HCT116 (cell line): ENCODE measurements around the gene ZBTB7B. TPM values are rescaled to one million over a fixed set of nuclear protein-coding genes. Genes with fewer than 3 reads are reported as not detected.

Experiments used
- ATAC-seq: fragments of 200-7000 bp; cut with Tn5 transposase; 2 replicates; pipeline ENCODE4 v1.9.1; 2020; ENCODE audit warnings: mild to moderate bottlenecking, moderate library complexity
- BruUV-seq: library from RNA; stranded (reverse); fragments of 400-500 nt; replicated peaks from 2 replicates; lab custom pipeline; 2021; lab: Mats Ljungman, UMichigan
- CTCF ChIA-PET: fragments of 300-600 bp; sonication (Branson Sonifier 250); formaldehyde crosslinking; loops from one replicate; lab custom pipeline; 2021; ENCODE audit warnings: antibody characterized with exemption; lab: Charles Lee
- POLR2A ChIA-PET: fragments of 300-600, 350-600 bp; sonication (Branson Sonifier 250); formaldehyde crosslinking; loops from one replicate; lab custom pipeline; 2021; ENCODE audit warnings: antibody characterized with exemption; lab: Charles Lee
- RAD21 ChIA-PET, 2 experiments: fragments of 300-600 bp; sonication (Branson Sonifier 250); formaldehyde crosslinking; loops; one replicate each; lab custom pipeline; 2023; ENCODE audit warnings: low total read pairs in 2 of 2; ENCODE audit not compliant: uncharacterized antibody in 2 of 2, unreplicated experiment in 2 of 2, low non-redundant PET in 1 of 2; lab: Charles Lee
- DNase-seq: peaks from one replicate; pipeline ENCODE4 v3.0.0-alpha.2; 2010; ENCODE audit warnings: low read depth, low spot score
- H2AFZ ChIP-seq: fragments of 200-600 bp; shearing (Covaris generic), sonication (generic); 2 replicates; pipeline ENCODE4 v1.6.1; 2017; ENCODE audit warnings: low read depth, mixed run types, mixed read lengths, antibody characterized with exemption, low read length; ENCODE audit not compliant: poor library complexity, severe bottlenecking
- H3K27ac ChIP-seq: 2 replicates; pipeline ENCODE4 v1.5.1; 2012; ENCODE audit warnings: low read depth, low read length
- H3K27me3 ChIP-seq: fragments of 200-600 bp; sonication (generic); 2 replicates; pipeline ENCODE4 v1.6.1; 2016; ENCODE audit warnings: mixed run types, low read length, mixed read lengths; ENCODE audit not compliant: insufficient read depth
- H3K36me3 ChIP-seq, 2 experiments: fragments of 200-500 bp in 1 of 2; fragments of 200-600 bp in 1 of 2; sonication (Bioruptor generic) in 1 of 2; sonication (generic) in 1 of 2; 2 replicates each; pipeline versions ENCODE4 v1.5.1 to v1.6.1; 2014 to 2016; ENCODE audit warnings: low read length in 2 of 2, inconsistent platforms in 1 of 2, mixed read lengths in 1 of 2, mixed run types in 1 of 2; ENCODE audit not compliant: insufficient read depth in 2 of 2, control insufficient read depth in 1 of 2
- H3K4me1 ChIP-seq, 2 experiments: fragments of 200-600 bp in 1 of 2; sonication (generic) in 1 of 2; 2 replicates each; pipeline versions ENCODE4 v1.5.1 to v1.6.1; 2012 to 2017; ENCODE audit warnings: low read length in 2 of 2, inconsistent platforms in 1 of 2, mild to moderate bottlenecking in 1 of 2, mixed read lengths in 1 of 2, mixed run types in 1 of 2, moderate library complexity in 1 of 2; ENCODE audit not compliant: insufficient read depth in 2 of 2, control insufficient read depth in 1 of 2
- H3K4me2 ChIP-seq: fragments of 200-600 bp; sonication (generic); 2 replicates; pipeline ENCODE4 v1.6.1; 2017; ENCODE audit warnings: mixed run types, low read length, mixed read lengths
- H3K4me3 ChIP-seq, 2 experiments: fragments of 200-600 bp in 1 of 2; sonication (generic) in 1 of 2; replicated peaks in 1 of 2; 2 replicates each; pipeline ENCODE4 v1.5.1; 2011 to 2016; ENCODE audit warnings: low read length in 2 of 2, control low read depth in 1 of 2, low read depth in 1 of 2, mild to moderate bottlenecking in 1 of 2, mixed read lengths in 1 of 2, mixed run types in 1 of 2
- H3K79me2 ChIP-seq: fragments of 200-600 bp; sonication (generic); 2 replicates; pipeline ENCODE4 v1.6.1; 2017; ENCODE audit warnings: mild to moderate bottlenecking, mixed run types, low read length, moderate library complexity, mixed read lengths; ENCODE audit not compliant: insufficient read depth
- H3K9ac ChIP-seq: fragments of 200-600 bp; sonication (generic); 2 replicates; pipeline ENCODE4 v1.6.1; 2016; ENCODE audit warnings: low read length, mixed read lengths
- H3K9me2 ChIP-seq: fragments of 200-600 bp; sonication (generic), shearing (Covaris generic); 2 replicates; pipeline ENCODE4 v1.6.1; 2017; ENCODE audit warnings: mixed run types, mild to moderate bottlenecking, moderate library complexity; ENCODE audit not compliant: insufficient read depth
- H3K9me3 ChIP-seq, 2 experiments: fragments of 200-500 bp in 1 of 2; fragments of 200-600 bp in 1 of 2; sonication (Bioruptor generic) in 1 of 2; sonication (generic) in 1 of 2; 2 replicates each; pipeline ENCODE4 v1.6.1; 2014 to 2017; ENCODE audit warnings: low read length in 2 of 2, mixed read lengths in 2 of 2, inconsistent platforms in 1 of 2, low read depth in 1 of 2, mild to moderate bottlenecking in 1 of 2, mixed run types in 1 of 2, moderate library complexity in 1 of 2; ENCODE audit not compliant: control insufficient read depth in 1 of 2, insufficient read depth in 1 of 2
- H4K20me1 ChIP-seq: fragments of 200-600 bp; sonication (generic), shearing (Covaris generic); 2 replicates; pipeline ENCODE4 v1.6.1; 2017; ENCODE audit warnings: mixed run types, mild to moderate bottlenecking, moderate library complexity; ENCODE audit not compliant: insufficient read depth
- ATF3 ChIP-seq: IDR thresholded peaks from 2 replicates; pipeline ENCODE4 v1.6.1; 2012
- CBX3 ChIP-seq: IDR thresholded peaks from 2 replicates; pipeline ENCODE4 v1.6.1; 2012; ENCODE audit warnings: low read depth
- CEBPB ChIP-seq: IDR thresholded peaks from 2 replicates; pipeline ENCODE4 v1.6.1; 2012; ENCODE audit warnings: low read depth
- CTCF ChIP-seq, 3 experiments: fragments of 200-600 bp in 1 of 3; sonication (generic) in 1 of 3; IDR thresholded peaks in 2 of 3; conservative IDR thresholded peaks in 1 of 3; 2 replicates each; pipeline ENCODE4 v1.5.1; 2012 to 2017; ENCODE audit warnings: low read depth in 2 of 3, low read length in 2 of 3, antibody characterized with exemption in 1 of 3, borderline replicate concordance in 1 of 3, control low read depth in 1 of 3, mild to moderate bottlenecking in 1 of 3, mixed read lengths in 1 of 3, mixed run types in 1 of 3, moderate library complexity in 1 of 3; ENCODE audit not compliant: insufficient read depth in 1 of 3
- ELF1 ChIP-seq: IDR thresholded peaks from 2 replicates; pipeline ENCODE4 v1.6.1; 2012; ENCODE audit warnings: low read depth, borderline replicate concordance
- EZH2 ChIP-seq: fragments of 200-600 bp; sonication (generic); IDR thresholded peaks from 2 replicates; pipeline ENCODE4 v1.6.1; 2017; ENCODE audit warnings: antibody characterized with exemption, mixed run types
- EZH2phosphoT487 ChIP-seq: fragments of 200-600 bp; IDR thresholded peaks from 2 replicates; pipeline ENCODE4 v1.6.1; 2018; ENCODE audit warnings: antibody characterized with exemption, borderline replicate concordance
- JUND ChIP-seq: IDR thresholded peaks from 2 replicates; pipeline ENCODE4 v1.6.1; 2012
- POLR2A ChIP-seq: IDR thresholded peaks from 2 replicates; pipeline ENCODE4 v1.7.0; 2011; ENCODE audit warnings: borderline replicate concordance; ENCODE audit not compliant: insufficient read depth, insufficient read length; ENCODE audit errors: extremely low read depth
- SIN3A ChIP-seq: IDR thresholded peaks from 2 replicates; pipeline ENCODE4 v1.6.1; 2012; ENCODE audit warnings: low read depth
- SP1 ChIP-seq: IDR thresholded peaks from 2 replicates; pipeline ENCODE4 v1.6.1; 2012; ENCODE audit warnings: low read depth
- SRF ChIP-seq: IDR thresholded peaks from 2 replicates; pipeline ENCODE4 v1.6.1; 2012; ENCODE audit warnings: low read depth
- TCF7L2 ChIP-seq: IDR thresholded peaks from 2 replicates; pipeline ENCODE4 v1.7.0; 2011; ENCODE audit warnings: borderline replicate concordance, inconsistent platforms; ENCODE audit not compliant: insufficient read depth, insufficient read length; ENCODE audit errors: extremely low read depth
- ZFX ChIP-seq: fragments of 450-650 bp; IDR thresholded peaks from 2 replicates; pipeline ENCODE4 v1.6.1; 2017
- intact Hi-C: fragments of 100-400 bp; cut with micrococcal nuclease; formaldehyde crosslinking; loops from 2 replicates; pipeline ENCODE4 v1.10.0; 2022
- total RNA-seq: library from RNA; stranded (reverse); gene quantifications from one replicate; pipeline ENCODE4 v1.2.1, GENCODE V29; 2021; ENCODE audit not compliant: unreplicated experiment

ZBTB7B gene
- total RNA-seq, 1 experiment from 2014 or later = 57.0 TPM

GRCh38 chr1:155012776-155013602 lies 10.4 kb downstream of the ZBTB7B start:
- no peaks in the 10 kb centered on the region for H3K27me3 ChIP-seq
- DNase-seq (no peak), ATAC-seq (no peak)
- H3K4me2 ChIP-seq = no peak overlapping the region
- CTCF ChIA-PET = no interaction called here
- peaks cover 48% of the 10 kb centered on the region; the same call in 1 of the 2 replicates for H3K79me2 ChIP-seq
- H3K27ac ChIP-seq = no peak overlapping the region
- no peaks in the 10 kb centered on the region for H4K20me1 ChIP-seq
- no peak overlapping the region for H2AFZ ChIP-seq
- RAD21 ChIA-PET = no interaction called here
- peaks cover 18 to 61% of the 10 kb centered on the region in 2 experiments for H3K4me1 ChIP-seq
- POLR2A ChIA-PET = no interaction called here
- BruUV-seq = no TSS peak
- no peak overlapping the region for H3K9ac ChIP-seq
- no peak overlapping the region for H3K4me3 ChIP-seq
- no peak for TF ChIP-seq CEBPB
- no peak for TF ChIP-seq ZFX
- no peak for TF ChIP-seq TCF7L2
- TF ChIP-seq CTCF (IDR thresholded peaks at IDR 0.05 in 2 of 3, conservative IDR thresholded peaks at IDR 0.05 in 1 of 3; ENCODE audit: borderline replicate concordance in 1 of 3, insufficient read depth in 1 of 3, low read depth in 2 of 3, low read length in 2 of 3) = no peak
- no peak for TF ChIP-seq CBX3
- no peaks in the 10 kb centered on the region for H3K9me2 ChIP-seq
- intact Hi-C loops = no loop called here
- peaks cover 13 to 27% of the 10 kb centered on the region in 2 experiments; a peak in 3 of 4 replicates for H3K36me3 ChIP-seq
- H3K9me3 ChIP-seq = no peaks in the 10 kb centered on the region

- DNase-seq (no peak), ATAC-seq (no peak)
- Histone ChIP-seq H3K79me2 (peaks cover 42% of the 10 kb centered on the region; the same call in 1 of the 2 replicates), H2AFZ (no peak overlapping the region), H3K36me3 (peaks cover 12 to 27% of the 10 kb centered on the region in 2 experiments; a peak in 3 of 4 replicates), H3K4me2 (no peak overlapping the region), H3K27me3 (no peaks in the 10 kb centered on the region), H3K4me1 (peaks cover 24 to 61% of the 10 kb centered on the region in 2 experiments), H3K27ac (no peak overlapping the region), H4K20me1 (no peaks in the 10 kb centered on the region), H3K9me2 (no peaks in the 10 kb centered on the region), H3K4me3 (no peak overlapping the region), H3K9me3 (no peaks in the 10 kb centered on the region), H3K9ac (no peak overlapping the region)
- ChIA-PET CTCF (no interaction called here), RAD21 (no interaction called here), POLR2A (no interaction called here)
- no peak for TF ChIP-seq SP1
- no peak for TF ChIP-seq CTCF (IDR thresholded peaks at IDR 0.05 in 2 of 3, conservative IDR thresholded peaks at IDR 0.05 in 1 of 3; ENCODE audit: borderline replicate concordance in 1 of 3, insufficient read depth in 1 of 3, low read depth in 2 of 3, low read length in 2 of 3)
- TF ChIP-seq ATF3 = no peak
- no peak for TF ChIP-seq SIN3A
- TF ChIP-seq JUND = no peak
- no peak for TF ChIP-seq EZH2phosphoT487
- no peak for TF ChIP-seq SRF
- TF ChIP-seq EZH2 = no peak
- TF ChIP-seq ELF1 = no peak
- TF ChIP-seq POLR2A = no peak
- intact Hi-C loops = no loop called here
- no TSS peak for BruUV-seq
Measured at GRCh38 chr1:155013632-155014031, 11.0 kb downstream of the ZBTB7B start.
